CD4-positive, alpha-beta T cell treated with Interleukin-21 for 1 hour (primary cell): Measurements from ENCODE around the gene ATF7.
"Not testable (repeated sequence)": the region's sequence is repeated elsewhere in the genome, so short reads cannot be mapped to it uniquely, and the experiment has no call there.

ENCODE experiments used
- DNase-seq: peaks from one replicate; pipeline ENCODE4 v3.0.0-alpha.2; 2020

ATF7 gene

DNA sequence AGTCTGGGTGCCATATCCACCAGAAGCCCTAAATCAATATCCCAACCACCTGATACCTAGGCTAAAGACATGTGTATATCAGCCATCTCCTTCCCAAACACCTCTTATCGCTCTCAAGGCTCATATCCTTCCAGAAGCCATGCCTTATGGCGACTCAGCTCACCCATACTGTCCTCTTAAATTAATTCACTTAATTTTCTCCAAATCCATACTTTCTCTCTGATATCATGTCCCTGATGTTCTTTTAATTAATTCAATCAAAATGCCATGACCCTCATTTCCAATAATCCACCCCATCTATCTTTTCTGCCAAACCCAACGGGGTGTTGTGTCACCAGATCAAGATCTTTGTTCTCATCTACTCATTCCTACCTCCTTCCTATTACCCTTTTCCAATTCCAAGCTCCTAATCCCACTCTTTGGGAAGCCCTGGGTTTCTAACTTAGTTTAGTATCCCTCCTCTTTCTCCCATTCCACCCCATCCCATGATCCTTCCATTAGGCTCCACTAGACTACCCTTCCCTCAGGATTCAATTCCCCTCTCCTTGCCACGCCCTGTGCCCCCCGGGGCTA is 723 bp downstream of the ATF7 start:
- DNase-seq: no peak

DNA sequence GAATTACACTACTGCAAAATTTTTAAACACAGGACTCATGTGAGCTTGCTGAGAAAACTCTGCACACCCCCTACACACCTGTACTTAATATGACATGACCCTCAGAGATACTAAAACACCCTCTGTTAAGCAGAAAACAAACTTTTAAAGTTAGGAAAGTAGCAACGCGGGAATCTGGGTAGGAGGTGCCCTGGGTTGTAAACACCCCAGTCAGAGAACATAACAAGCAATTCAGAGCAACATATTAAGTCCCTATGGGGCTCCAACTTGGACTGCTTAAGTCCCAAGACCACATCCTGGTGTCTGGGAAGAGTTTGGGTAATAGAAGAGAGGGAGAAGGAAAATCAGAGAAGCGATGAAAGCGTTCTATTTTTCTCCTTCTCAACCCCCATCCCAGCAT is 1.2 kb downstream of the ATF7 start:
- no peak for DNase-seq

DNA sequence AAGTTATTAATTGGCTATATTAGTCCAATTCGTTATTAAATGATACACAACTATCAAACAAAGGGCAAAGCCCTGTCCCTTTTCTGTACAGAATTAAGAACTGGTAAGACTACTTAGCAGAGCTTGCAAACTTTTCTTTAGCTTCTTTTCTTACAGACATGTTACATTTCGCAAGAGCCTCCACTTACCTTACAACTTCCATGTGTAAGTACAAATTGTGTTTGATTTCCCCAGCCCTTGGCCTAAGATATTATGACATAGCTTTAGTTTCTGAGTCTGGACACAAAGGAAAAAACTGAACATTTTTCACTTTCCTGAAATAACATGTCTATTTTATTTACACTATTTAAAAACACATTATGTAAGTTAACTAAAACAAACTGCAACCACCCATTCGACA is 1.7 kb downstream of the ATF7 start:
- DNase-seq: no peak

DNA sequence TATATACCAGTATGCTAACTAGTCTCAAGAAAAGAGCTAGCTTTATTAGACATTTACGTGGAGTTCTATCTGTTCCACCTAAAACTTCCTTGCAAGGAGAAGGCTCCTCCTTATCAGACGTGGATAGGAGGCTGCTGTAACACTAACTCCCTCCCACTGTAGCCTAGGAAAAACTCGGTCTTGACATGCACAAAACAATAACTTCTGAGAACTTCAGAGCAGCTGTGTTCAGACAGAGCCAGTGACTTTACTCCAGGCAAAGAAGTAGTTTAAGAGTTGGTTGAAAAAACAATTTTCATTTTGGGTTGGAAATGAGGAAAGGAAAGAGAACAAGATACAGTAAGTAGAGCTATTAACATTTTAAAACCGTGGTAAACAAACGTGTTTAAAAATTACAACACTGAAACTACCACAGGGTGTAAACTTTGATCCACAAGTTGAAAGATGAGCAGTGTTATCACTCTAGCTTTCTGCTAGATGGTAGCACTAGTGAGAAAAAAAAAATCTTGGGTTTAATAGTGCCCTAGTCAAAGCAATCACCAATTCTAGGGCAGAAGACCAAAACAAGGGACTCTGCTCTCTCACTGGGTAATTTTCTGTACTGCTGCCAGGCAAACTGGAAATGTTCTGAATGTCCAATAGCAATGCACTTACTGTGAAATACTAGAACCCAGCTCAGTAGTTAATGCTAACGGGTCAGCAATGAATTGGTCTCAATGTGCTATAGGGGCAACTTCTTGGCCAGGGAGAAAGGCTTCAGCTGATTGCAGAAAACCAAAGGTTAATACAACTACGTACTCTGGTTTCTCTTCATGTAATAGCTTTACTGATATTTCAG is 2.4 kb downstream of the ATF7 start:
- DNase-seq: no peak

DNA sequence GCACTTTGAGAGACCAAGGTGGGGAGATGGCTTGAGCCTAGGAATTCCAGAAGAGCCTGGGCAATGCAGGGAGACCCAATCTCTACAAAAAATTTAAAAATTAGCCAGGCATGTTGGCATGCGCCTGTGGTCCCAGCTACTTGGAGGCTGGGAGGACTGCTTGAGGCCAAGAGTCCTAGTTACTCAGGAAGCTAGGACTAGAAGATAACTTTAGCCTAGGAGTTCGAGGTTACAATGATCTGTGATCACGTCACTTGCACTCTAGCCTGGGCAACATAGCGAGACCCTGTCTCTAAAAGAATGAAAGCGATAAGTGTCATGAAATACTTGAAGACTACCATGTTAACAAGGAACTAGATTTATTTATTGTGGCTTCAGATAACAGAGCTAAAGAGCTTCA is 3.5 kb downstream of the ATF7 start:
- DNase-seq: no peak

DNA sequence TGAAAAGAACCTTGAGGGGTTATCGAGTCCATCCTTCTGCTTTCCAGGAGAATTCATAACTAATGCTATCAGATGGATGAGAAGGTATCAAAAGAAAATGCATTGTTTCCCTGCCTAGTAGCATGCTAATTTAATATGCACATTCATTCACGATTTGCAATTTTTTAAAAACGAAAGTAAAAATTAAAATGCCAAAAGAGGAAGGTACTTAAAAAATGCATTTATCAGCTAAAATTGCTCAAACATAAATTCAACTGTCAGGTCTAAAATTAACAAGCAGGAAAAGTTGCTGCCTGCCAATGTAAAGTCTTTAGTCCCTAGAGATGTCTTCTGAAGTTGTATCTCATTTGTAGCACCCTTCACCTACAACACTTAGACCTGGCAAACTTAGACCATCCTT is 7.9 kb downstream of the ATF7 start:
- DNase-seq: no peak

DNA sequence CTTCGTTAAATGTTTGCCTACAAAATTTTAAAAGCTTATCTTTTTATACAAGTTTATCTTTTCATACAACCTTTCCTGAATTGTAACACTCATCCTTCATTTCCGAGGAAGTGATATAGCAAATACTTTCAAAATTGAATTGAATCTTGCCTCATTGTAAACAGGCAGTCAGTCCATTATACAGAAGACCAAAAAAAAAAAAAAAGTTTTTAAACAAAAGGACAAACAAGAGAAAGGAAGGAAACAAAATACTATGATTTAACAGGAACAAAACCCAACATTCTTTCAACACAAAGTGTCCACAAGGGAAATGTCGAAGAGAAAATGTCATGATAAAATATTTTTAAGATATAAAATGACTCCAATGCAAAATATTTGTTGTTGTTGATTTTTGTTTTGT is 8.5 kb downstream of the ATF7 start:
- DNase-seq: no peak

DNA sequence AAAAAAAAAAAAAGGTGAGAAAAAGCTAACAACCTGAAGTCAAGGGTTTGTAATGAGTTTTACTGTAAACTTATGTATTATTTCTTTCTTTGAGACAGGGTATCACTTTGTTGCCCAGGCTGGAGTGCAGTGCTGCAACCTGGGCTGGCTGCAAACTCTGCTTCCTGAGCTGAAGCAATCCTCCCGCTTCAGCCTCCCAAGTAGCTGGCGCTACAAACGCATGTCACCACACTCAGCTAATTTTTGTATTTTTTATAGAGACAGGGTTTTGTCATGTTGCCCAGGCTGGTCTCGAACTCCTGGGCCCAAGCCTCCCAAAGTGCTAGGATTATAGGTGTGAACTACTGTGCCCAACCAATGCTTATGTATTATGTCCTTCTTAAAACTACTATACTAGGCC is 9.2 kb downstream of the ATF7 start:
- DNase-seq: no peak

DNA sequence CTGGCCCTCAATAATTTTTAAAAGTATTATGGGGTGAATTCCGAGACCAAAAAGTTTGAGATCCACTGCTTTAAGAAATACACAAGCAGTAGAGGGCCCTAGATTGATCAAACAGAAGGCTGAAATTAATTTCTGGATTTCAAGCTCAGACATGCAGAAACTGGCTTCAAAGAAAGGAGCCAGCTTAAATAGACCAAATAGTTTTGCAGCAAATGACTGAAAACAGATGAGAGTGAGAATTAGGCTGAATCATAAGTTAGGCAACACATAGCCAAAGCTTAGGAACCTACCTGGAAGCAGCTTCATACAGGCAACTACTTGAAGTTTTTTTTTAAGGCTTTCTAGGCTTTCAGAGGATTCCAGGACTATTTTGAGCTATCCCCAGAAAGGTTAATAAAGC is 12.4 kb downstream of the ATF7 start:
- DNase-seq: no peak

DNA sequence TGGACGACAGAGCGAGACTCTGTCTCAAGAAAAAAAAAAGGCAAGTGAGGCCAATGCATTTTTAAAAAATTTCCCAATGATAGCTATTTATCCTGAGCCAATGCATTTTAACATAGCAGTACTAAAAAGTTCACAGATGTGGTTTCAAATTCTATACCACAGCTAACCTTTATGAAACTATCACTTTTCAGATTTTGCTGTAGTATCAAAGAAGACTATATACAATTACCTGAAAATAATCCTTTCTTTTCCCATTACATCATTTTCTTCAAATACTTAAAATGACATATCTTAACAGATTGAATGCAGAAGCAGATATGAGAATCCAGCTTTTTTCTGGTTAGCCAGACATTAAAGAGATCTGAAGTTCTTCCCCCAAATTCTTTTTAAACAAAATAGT is 13.2 kb downstream of the ATF7 start:
- no peak for DNase-seq

DNA sequence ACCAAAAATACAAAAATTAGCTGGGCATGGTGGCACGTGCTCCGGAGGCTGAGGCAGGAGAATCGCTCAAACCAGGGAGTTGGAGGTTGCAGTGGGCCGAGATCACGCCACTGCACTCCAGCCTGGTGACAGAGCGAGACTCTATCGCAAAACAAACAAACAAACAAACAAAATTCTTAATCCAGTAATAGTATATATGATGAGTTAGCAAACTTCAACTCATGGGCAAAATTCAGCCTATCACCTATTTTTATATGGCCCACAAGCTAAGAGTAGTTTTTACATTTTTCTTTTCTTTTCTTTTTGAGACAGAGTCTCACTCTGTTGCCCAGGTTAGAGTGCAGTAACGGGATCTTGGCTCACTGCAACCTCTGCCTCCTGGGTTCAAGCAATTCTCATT is 14.9 kb downstream of the ATF7 start:
- DNase-seq: no peak

DNA sequence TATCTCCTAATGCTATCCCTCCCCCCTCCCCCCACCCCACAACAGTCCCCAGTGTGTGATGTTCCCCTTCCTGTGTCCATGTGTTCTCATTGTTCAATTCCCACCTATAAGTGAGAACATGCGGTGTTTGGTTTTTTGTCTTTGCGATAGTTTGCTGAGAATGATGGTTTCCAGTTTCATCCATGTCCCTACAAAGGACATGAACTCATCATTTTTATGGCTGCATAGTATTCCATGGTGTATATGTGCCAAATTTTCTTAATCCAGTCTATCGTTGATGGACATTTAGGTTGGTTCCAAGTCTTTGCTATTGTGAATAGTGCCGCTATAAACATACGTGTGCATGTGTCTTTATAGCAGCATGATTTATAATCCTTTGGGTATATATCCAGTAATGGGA is 19.5 kb downstream of the ATF7 start:
- DNase-seq: not testable (repeated sequence)

DNA sequence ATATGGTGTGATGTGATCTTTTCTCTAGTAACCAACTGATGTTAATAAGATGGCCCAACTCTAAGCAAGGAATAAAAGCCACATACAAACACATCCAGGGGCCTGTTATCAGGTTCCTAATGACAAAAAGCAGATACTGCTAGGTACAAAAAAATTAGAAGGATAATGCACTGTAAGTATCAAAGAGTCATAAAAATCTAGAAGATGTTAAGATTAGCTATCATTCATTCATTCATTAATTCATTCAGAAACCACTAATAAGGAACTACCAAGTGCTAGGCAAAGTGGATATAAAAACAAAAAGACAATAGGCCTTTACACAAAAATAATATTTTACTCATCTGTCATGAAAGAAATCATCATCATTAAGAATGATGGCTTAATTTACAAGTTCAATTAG is 21.6 kb downstream of the ATF7 start:
- no peak for DNase-seq

DNA sequence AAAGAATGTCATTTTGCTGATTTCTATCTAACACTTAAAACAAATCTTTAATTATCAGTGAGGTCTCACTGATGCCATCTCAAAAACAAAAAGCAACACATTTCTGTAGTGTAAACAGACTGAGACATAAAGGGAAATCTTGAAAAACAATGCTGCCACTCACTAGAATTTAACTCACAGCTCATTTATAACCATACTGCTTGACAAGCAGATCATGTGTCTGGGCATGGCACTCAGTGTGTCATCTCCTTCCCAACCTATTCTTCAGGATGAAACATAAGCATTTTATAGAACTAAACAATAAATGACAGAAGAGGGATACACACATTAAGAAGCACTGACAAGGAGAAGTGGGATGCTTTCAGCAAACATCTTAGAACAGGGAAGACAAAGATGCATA is 22.4 kb downstream of the ATF7 start:
- no peak for DNase-seq

DNA sequence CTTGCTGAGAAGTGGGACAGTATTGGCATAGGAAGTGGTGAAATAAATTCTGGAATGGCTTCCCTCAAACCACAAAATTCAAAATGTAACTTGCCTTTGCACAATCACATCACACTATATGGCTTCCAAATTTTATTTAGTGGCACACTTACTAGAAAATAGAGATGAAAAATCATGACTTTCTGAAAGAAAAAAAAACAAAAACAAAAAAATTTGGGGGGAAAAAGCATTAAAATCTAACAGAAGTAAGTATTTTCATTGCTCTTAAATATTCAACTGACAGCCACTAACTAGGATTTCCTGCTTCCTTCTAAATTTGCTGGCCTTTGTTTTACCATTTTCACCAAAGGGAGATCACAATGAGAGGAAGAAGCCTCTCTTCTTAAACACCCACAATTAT is 23.0 kb downstream of the ATF7 start:
- no peak for DNase-seq

DNA sequence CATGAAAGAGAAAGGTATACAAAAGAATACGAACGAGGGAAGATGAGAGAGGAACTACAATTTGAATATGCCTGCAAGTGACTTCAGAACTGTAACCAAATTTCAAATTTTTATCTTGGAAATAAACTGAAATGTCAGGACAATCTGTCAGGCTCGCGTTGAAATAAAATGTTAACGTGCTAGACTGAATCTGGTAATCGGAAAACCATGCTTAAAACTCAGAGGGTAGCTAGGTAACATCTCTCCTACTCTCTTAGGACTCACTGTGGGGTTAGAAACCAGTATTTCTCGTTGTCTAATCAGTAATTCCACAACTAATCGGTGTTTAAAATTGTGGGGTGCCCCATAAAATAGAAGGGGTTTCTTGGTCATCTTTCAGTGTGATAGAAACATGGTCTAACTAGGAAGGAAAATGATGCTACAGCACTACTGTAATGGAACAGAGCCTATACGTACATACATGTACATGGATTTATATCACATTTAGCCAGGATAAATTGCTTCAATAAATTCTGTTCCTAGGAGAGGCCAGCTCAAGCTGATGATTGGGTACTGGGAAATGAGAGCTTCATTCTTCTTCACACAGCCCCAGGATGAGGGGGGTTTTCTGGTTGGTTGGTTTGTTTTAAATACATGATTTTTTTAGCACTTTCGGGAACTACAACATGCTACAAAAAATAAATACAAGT is 23.9 kb downstream of the ATF7 start:
- DNase-seq: no peak

DNA sequence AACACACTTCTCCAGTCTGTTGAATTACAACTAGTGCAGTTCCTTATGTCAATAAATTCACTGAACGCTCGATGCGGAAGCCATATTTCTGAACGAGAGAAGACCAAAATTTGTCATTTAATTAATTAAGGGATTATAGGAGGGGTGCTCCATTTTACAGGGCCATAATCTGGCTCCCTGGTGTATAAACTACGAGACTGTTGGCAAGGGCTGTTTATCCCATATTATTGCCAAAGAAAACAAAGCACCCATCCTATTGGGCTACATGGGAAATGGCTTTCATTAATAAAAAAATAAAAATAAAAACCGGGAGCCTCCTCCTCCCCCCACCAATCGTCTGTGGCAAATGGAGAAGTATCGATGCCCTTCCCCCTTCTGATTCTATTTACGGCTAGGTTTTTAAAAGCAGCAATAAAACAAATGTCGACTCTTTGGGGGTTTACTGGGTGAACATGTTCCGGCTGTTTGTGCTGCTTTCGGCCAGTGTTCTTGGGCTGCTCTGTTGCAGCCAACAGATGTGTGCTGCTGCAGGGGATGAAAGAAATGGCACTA is 24.8 kb downstream of the ATF7 start:
- DNase-seq: no peak

DNA sequence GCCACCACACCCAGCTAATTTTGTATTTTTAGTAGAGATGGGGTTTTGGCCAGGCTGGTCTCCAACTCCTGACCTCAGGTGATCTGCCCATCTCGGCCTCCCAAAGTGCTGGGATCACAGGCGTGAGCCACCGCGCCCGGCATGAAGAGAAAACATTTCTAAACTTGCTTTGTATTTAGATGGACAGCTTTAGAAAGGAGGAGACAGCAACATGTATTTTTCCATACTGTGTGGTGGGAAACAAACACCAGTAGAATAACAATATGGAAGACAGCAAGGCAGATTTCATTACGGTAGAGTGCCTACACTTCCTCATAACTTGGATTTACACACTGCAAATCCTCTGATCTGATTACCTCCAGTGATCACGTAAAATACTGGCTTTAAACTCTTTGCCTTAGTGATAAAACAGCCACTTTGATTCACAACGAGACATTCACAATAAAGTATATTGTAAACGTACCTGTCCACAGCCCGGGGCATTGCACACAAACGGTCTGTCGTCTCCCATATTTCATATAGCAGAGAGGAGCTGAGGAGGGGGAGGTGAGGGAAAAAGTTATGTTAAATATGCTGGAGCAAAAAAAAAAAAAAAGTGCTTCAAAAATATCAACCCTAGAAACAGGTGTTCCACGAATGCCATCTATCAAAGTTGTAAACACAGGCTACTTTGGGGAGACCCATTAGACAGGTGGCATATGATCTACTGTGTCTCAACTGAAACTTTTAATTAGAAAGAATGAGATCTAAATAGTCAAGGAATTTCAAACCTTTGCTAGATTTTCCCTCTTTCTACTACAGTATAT is 25.5 kb downstream of the ATF7 start:
- DNase-seq: no peak

DNA sequence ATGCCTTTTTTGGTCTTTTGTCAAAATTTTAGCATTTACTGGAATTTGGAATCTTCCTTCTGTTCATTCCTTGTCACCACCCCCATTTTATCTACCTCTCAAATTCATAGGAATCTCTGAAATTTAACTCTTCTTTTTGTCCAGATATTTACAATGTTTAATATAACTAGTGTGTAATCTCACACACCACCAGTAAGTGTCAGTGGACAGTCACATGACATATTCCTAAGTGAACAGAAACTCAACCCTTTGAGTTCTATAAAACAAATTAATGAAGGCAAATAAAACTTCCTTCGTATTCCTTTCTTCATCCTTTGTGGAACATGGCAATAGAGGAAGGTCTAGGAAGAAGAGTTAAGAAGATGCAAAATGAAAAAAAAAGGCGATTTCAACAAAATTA is 26.6 kb downstream of the ATF7 start:
- no peak for DNase-seq

DNA sequence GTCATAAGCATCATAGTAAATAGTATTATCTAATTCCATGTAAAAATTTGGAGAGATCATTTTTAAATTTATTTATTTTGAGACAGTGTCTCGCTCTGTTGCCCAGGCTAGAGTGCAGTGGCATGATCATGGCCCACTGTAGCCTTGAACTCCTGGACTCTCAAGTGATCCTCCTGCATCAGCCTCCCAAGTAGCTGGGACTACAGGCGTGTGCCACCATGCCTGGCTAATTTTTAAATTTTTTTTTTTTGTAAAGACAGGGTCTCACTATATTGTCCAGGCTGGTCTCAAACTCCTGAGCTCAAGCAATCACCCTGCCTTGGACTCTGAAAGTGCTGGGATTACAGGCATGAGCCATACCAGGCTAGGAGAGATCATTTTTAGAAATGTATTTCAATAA is 27.2 kb downstream of the ATF7 start:
- not testable (repeated sequence) for DNase-seq

DNA sequence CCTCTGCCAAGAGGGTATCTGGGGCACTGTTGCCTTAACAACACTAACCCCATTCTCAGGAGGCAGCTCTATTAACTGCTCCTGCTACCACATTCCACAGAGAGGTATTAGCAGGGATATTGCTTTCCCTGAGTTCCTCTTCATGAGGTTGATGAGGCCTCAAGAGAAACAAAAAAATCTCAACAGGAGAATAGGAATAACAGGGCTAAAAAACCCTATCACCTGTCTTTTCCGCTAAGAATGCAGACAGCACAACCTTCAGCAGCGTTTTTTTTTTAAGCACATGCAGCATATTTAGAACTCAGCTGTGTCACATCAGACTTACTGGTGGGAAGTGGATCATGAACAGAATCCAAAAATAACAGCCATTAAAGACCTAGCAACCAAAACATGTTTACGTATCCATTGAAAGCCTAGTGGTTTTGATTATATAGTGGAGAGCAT is 29.2 kb downstream of the ATF7 start:
- DNase-seq: no peak

DNA sequence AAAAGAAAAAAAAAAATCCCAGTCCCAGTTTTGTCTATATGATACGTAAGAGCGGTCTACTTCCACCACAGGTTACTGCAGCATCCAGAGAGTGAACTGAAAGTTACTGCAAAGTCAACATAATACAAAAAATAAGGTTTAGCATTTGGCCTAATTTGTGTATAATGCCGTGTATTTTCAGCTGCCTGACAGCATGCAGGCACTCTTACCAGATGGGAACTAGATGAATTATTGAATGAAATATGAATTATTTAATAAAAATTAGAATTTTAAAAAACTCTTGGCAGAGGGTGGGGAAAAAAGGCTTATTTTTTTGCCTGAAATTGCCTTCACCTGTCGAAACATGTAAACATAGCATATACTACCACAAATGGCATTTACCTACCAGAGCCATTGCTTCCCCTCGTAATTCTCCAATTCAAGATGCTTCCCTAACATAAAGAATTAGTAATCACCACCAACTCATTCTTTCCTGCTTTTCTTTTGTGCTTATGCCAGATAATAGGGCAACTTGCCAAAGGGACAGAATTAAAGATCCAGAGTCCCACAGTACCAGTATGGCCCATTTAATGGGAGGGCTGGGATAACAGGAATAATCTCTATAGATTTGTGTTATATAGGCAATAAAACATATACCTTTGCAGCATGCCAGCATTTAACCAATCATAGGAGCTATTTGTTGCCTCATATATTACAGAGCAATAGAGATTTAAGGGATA is 31.1 kb downstream of the ATF7 start:
- no peak for DNase-seq
